ENCODE measurements around the gene BARD1. TPM values are rescaled to one million over a fixed set of nuclear protein-coding genes. Genes with fewer than 3 reads are reported as not detected.

The BARD1 gene
- total and polyA plus RNA-seq, 2 of the 13 experiments (the other 11 are each of a cell fraction or from before 2014, with no cell fraction given), result 5.3 to 30.4 TPM

DNA sequence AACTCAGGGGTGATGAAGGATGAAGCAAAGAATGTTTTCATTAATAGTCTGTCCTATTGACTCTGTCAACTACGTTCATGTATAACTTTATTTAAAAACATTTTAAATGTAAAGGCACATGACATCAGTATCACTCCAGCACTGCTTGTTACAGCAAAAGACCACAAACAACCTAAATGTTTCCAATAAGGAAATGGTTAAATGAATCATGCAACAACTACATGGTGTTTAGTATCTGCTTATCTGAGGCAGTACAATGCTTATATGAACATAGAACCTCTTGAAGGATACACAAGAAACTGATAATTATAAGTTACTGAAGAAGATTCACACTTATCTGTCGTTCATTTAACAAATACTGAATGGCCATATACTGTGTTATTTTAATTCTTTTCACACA, 8.4 kb downstream of the BARD1 start (continued):
- no peak for TF ChIP-seq MNT (IDR thresholded peaks at IDR 0.05)
- no peak for TF ChIP-seq KLF13 (CRISPR knock-in tag; IDR thresholded peaks at IDR 0.05)
- no peak for TF ChIP-seq SIN3A (IDR thresholded peaks at IDR 0.05; ENCODE audit: borderline replicate concordance, low read depth, low read length)
- no peak for TF ChIP-seq SNAPC4 (CRISPR knock-in tag; IDR thresholded peaks at IDR 0.05)
- no peak for TF ChIP-seq ZNF12 (CRISPR knock-in tag; IDR thresholded peaks at IDR 0.05)
- no peak for TF ChIP-seq KLF11 (CRISPR knock-in tag; IDR thresholded peaks at IDR 0.05)
- TF ChIP-seq RELA (CRISPR knock-in tag; IDR thresholded peaks at IDR 0.05), result no peak
- TF ChIP-seq ZNF205 (CRISPR knock-in tag; IDR thresholded peaks at IDR 0.05), result no peak
- TF ChIP-seq, protein P1, sequence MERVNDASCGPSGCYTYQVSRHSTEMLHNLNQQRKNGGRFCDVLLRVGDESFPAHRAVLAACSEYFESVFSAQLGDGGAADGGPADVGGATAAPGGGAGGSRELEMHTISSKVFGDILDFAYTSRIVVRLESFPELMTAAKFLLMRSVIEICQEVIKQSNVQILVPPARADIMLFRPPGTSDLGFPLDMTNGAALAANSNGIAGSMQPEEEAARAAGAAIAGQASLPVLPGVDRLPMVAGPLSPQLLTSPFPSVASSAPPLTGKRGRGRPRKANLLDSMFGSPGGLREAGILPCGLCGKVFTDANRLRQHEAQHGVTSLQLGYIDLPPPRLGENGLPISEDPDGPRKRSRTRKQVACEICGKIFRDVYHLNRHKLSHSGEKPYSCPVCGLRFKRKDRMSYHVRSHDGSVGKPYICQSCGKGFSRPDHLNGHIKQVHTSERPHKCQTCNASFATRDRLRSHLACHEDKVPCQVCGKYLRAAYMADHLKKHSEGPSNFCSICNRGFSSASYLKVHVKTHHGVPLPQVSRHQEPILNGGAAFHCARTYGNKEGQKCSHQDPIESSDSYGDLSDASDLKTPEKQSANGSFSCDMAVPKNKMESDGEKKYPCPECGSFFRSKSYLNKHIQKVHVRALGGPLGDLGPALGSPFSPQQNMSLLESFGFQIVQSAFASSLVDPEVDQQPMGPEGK (CRISPR knock-in tag; IDR thresholded peaks at IDR 0.05), result no peak
- no peak for TF ChIP-seq ZNF615 (CRISPR knock-in tag; IDR thresholded peaks at IDR 0.05; ENCODE audit: borderline replicate concordance)
